ENCODE data around the gene SMCO2.
"Not testable (repeated sequence)": the region's sequence is repeated elsewhere in the genome, so short reads cannot be mapped to it uniquely, and the experiment has no call there.

The SMCO2 gene

GRCh38 chr12:27530157-27530922, 83.8 kb downstream of the SMCO2 start:
- Histone ChIP-seq H3K36me3 (ENCODE audit: control insufficient read depth in 1 of 2, insufficient read depth in 2 of 2, low read length in 2 of 2) (no peaks in the 10 kb centered on the region), H3K27ac (ENCODE audit: low read length) (no peak overlapping the region), H3K4me1 (ENCODE audit: control insufficient read depth in 1 of 2, insufficient read depth in 2 of 2, low read length in 2 of 2) (peaks cover 4 to 21% of the 10 kb centered on the region in 2 donors), H3K9me3 (ENCODE audit: control insufficient read depth in 1 of 2, low read length in 2 of 2) (no peaks in the 10 kb centered on the region), H3K4me3 (ENCODE audit: low read depth in 1 of 2, low read length in 2 of 2) (no peak overlapping the region), H3K27me3 (ENCODE audit: low read depth, low read length) (no peaks in the 10 kb centered on the region)

GRCh38 chr12:27531896-27532295, 85.4 kb downstream of the SMCO2 start:
- Histone ChIP-seq H3K27me3 (ENCODE audit: low read depth, low read length) (no peaks in the 10 kb centered on the region), H3K4me1 (ENCODE audit: control insufficient read depth in 1 of 2, insufficient read depth in 2 of 2, low read length in 2 of 2) (peaks cover 4 to 16% of the 10 kb centered on the region in 2 donors), H3K27ac (ENCODE audit: low read length) (no peak overlapping the region), H3K36me3 (ENCODE audit: control insufficient read depth in 1 of 2, insufficient read depth in 2 of 2, low read length in 2 of 2) (no peaks in the 10 kb centered on the region), H3K9me3 (ENCODE audit: control insufficient read depth in 1 of 2, low read length in 2 of 2) (no peaks in the 10 kb centered on the region), H3K4me3 (ENCODE audit: low read depth in 1 of 2, low read length in 2 of 2) (no peak overlapping the region)

GRCh38 chr12:27534060-27534764, 87.7 kb downstream of the SMCO2 start:
- no peaks in the 10 kb centered on the region for H3K27me3 ChIP-seq (ENCODE audit: low read depth, low read length)
- H3K4me3 ChIP-seq (ENCODE audit: low read depth in 1 of 2, low read length in 2 of 2): no peak overlapping the region
- no peak overlapping the region for H3K27ac ChIP-seq (ENCODE audit: low read length)
- H3K36me3 ChIP-seq (ENCODE audit: control insufficient read depth in 1 of 2, insufficient read depth in 2 of 2, low read length in 2 of 2): no peaks in the 10 kb centered on the region
- H3K4me1 ChIP-seq (ENCODE audit: control insufficient read depth in 1 of 2, insufficient read depth in 2 of 2, low read length in 2 of 2): peaks cover 4 to 29% of the 10 kb centered on the region in 2 donors
- H3K9me3 ChIP-seq (ENCODE audit: control insufficient read depth in 1 of 2, low read length in 2 of 2): no peaks in the 10 kb centered on the region

DNA sequence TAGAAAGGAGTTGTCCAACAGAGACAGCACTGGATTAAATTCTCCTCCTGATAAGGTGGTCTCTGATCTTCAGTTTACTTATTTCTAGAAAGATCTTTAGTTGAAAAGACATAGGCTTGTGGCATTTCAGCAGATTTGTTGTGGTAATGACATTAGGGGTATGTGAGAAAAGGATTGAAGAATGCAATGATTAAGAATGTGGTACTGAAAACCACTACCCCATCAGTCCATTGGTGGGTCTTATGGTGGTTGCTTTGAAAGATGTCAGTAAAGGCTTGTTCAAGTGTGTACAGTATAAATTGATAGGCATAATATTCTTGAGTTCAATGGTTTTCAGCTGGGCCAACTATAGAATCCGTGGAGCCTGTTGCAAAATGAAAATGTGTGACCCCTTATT, 88.2 kb downstream of the SMCO2 start:
- Histone ChIP-seq H3K9me3 (ENCODE audit: control insufficient read depth in 1 of 2, low read length in 2 of 2) (no peaks in the 10 kb centered on the region), H3K27ac (ENCODE audit: low read length) (no peak overlapping the region), H3K27me3 (ENCODE audit: low read depth, low read length) (no peaks in the 10 kb centered on the region), H3K4me1 (ENCODE audit: control insufficient read depth in 1 of 2, insufficient read depth in 2 of 2, low read length in 2 of 2) (peaks cover 4 to 32% of the 10 kb centered on the region in 2 donors), H3K36me3 (ENCODE audit: control insufficient read depth in 1 of 2, insufficient read depth in 2 of 2, low read length in 2 of 2) (no peaks in the 10 kb centered on the region), H3K4me3 (ENCODE audit: low read depth in 1 of 2, low read length in 2 of 2) (no peak overlapping the region)

GRCh38 chr12:27535318-27535717, 88.8 kb downstream of the SMCO2 start:
- H3K36me3 ChIP-seq (ENCODE audit: control insufficient read depth in 1 of 2, insufficient read depth in 2 of 2, low read length in 2 of 2): no peaks in the 10 kb centered on the region
- H3K9me3 ChIP-seq (ENCODE audit: control insufficient read depth in 1 of 2, low read length in 2 of 2): no peaks in the 10 kb centered on the region
- H3K4me3 ChIP-seq (ENCODE audit: low read depth in 1 of 2, low read length in 2 of 2): no peak overlapping the region
- peaks cover 4 to 31% of the 10 kb centered on the region in 2 donors for H3K4me1 ChIP-seq (ENCODE audit: control insufficient read depth in 1 of 2, insufficient read depth in 2 of 2, low read length in 2 of 2)
- H3K27me3 ChIP-seq (ENCODE audit: low read depth, low read length): no peaks in the 10 kb centered on the region
- no peak overlapping the region for H3K27ac ChIP-seq (ENCODE audit: low read length)

DNA sequence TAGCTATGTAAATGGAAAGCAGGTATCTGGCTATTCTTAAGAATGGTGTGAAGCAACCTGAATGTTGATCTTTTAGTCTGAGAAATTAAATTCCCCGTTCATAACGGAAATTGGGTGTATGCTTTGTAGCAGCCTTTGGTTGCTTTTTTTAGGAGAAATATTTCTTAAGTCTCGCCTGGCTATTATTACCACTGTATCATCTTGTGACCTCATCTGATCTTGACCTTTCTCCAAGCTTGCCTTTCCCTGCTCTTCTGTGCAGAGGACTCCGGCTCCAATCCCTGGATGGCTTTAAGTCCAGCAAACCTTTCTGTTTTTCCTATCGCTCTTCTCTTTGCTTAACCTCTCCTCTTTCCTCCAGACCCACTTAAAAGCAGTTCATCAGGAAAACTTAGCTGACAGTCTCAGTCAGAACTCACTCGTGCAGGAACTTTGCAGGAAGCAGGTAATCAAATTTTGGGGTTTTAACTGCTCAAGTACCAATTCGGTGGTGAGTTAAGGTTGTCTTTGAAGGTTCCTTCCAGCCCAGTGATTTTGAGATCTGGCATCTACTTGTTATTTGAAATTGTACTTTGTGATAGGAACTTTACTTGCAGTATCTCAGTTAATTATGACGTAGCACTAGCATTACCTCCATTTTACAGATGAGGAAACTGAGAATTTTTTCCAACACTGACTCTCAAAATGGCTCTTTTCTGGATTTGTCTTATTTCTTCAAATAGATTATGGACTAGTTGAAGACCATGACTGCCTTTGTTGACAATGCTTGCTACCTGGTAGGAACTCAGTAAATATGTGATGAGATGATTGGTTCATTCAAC, 91.5 kb downstream of the SMCO2 start:
- Histone ChIP-seq H3K27me3 (ENCODE audit: low read depth, low read length) (no peaks in the 10 kb centered on the region), H3K36me3 (ENCODE audit: control insufficient read depth in 1 of 2, insufficient read depth in 2 of 2, low read length in 2 of 2) (no peaks in the 10 kb centered on the region), H3K4me1 (ENCODE audit: control insufficient read depth in 1 of 2, insufficient read depth in 2 of 2, low read length in 2 of 2) (peaks cover 0 to 24% of the 10 kb centered on the region in 2 donors), H3K4me3 (ENCODE audit: low read depth in 1 of 2, low read length in 2 of 2) (no peak overlapping the region), H3K27ac (ENCODE audit: low read length) (peak overlapping the region; percentile 64), H3K9me3 (ENCODE audit: control insufficient read depth in 1 of 2, low read length in 2 of 2) (no peaks in the 10 kb centered on the region)

- Histone ChIP-seq H3K9me3 (ENCODE audit: control insufficient read depth in 1 of 2, low read length in 2 of 2) (no peaks in the 10 kb centered on the region), H3K27ac (ENCODE audit: low read length) (no peak overlapping the region), H3K36me3 (ENCODE audit: control insufficient read depth in 1 of 2, insufficient read depth in 2 of 2, low read length in 2 of 2) (no peaks in the 10 kb centered on the region), H3K27me3 (ENCODE audit: low read depth, low read length) (no peaks in the 10 kb centered on the region), H3K4me3 (ENCODE audit: low read depth in 1 of 2, low read length in 2 of 2) (no peak overlapping the region), H3K4me1 (ENCODE audit: control insufficient read depth in 1 of 2, insufficient read depth in 2 of 2, low read length in 2 of 2) (peaks cover 0 to 21% of the 10 kb centered on the region in 2 donors)
These were observed 92.7 kb downstream of the SMCO2 start for GRCh38 chr12:27539191-27539631.

DNA sequence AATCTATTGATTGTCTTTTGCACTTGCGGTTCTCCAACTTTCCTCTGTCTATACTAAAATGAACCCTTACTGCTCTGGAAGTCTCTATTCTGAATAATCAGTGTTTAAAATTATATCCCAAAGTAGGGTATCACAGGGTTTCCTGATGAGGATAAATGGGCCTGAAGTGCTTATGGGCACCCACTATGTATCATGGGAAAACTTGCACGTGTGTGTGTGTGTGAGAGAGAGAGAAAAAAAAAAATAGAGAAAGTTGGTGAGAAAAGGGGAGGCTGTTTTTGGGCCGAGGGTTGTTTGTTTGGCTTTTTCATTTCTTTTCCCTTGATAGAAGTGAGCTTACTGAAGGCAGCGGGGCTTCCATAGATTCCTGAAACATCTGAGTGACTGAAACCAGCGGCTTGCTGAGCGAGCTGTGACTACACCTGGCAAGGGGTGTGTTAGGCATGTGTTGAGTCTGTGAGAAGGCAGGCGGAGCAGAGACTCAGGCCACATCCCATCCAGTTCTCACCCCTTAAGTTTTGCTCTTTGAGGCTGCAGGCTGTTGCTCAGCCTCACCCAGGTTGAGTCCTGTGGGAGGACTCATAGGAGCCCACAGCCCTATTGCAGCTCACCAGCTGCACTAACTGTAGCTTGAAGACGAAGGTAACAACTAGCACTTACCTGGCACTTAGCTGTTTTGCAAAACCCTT, 94.6 kb downstream of the SMCO2 start:
- H3K4me1 ChIP-seq (ENCODE audit: control insufficient read depth in 1 of 2, insufficient read depth in 2 of 2, low read length in 2 of 2): peaks cover 8 to 21% of the 10 kb centered on the region in 2 donors
- H3K4me3 ChIP-seq (ENCODE audit: low read depth in 1 of 2, low read length in 2 of 2): no peak overlapping the region
- H3K27ac ChIP-seq (ENCODE audit: low read length): no peak overlapping the region

GRCh38 chr12:27542628-27543027, 96.1 kb downstream of the SMCO2 start:
- Histone ChIP-seq H3K27me3 (ENCODE audit: low read depth, low read length) (no peaks in the 10 kb centered on the region), H3K4me3 (ENCODE audit: low read depth in 1 of 2, low read length in 2 of 2) (no peak overlapping the region), H3K27ac (ENCODE audit: low read length) (no peak overlapping the region), H3K4me1 (ENCODE audit: control insufficient read depth in 1 of 2, insufficient read depth in 2 of 2, low read length in 2 of 2) (peaks cover 8 to 17% of the 10 kb centered on the region in 2 donors), H3K36me3 (ENCODE audit: control insufficient read depth in 1 of 2, insufficient read depth in 2 of 2, low read length in 2 of 2) (no peaks in the 10 kb centered on the region), H3K9me3 (ENCODE audit: control insufficient read depth in 1 of 2, low read length in 2 of 2) (no peaks in the 10 kb centered on the region)

More for the DNA sequence above, 94.6 kb downstream of the SMCO2 start:
- Histone ChIP-seq H3K27me3 (ENCODE audit: low read depth, low read length) (no peaks in the 10 kb centered on the region), H3K9me3 (ENCODE audit: control insufficient read depth in 1 of 2, low read length in 2 of 2) (no peaks in the 10 kb centered on the region), H3K36me3 (ENCODE audit: control insufficient read depth in 1 of 2, insufficient read depth in 2 of 2, low read length in 2 of 2) (no peaks in the 10 kb centered on the region)

DNA sequence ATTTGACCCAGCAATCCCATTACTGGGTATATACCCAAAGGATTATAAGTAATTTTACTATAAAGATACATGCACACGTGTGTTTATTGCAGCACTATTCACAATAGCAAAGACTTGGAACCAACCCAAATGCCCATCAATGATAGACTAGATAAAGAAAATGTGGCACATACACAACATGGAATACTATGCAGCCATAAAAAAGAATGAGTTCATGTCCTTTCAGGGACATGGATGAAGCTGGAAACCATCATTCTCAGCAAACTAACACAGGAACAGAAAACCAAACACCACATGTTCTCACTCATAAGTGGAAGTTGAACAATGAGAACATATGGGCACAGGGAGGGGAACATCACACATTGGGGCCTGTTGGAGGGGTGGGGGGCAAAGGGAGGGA, 98.3 kb downstream of the SMCO2 start:
- not testable (repeated sequence) for H3K9me3 ChIP-seq (ENCODE audit: control insufficient read depth in 1 of 2, low read length in 2 of 2); H3K27me3 ChIP-seq (ENCODE audit: low read depth, low read length); H3K4me3 ChIP-seq (ENCODE audit: low read depth in 1 of 2, low read length in 2 of 2); H3K36me3 ChIP-seq (ENCODE audit: control insufficient read depth in 1 of 2, insufficient read depth in 2 of 2, low read length in 2 of 2); H3K27ac ChIP-seq (ENCODE audit: low read length)
- H3K4me1 ChIP-seq (ENCODE audit: control insufficient read depth in 1 of 2, insufficient read depth in 2 of 2, low read length in 2 of 2): peaks cover 20 to 22% of the 10 kb centered on the region in 2 donors
